Measurements from ENCODE around the gene FAM234A. TPM values are rescaled to one million over a fixed set of nuclear protein-coding genes. Genes with fewer than 3 reads are reported as not detected.
A peak's percentile ranks its signal among the peaks of the same experiment; 100 is the strongest.

The FAM234A gene
- total and polyA plus RNA-seq, 3 experiments from 2014 or later: 23.1 to 27.9 (median 26.1) TPM

GRCh38 chr16:305916-306626 lies 71.5 kb downstream of the FAM234A start:
- no peaks in the 10 kb centered on the region for H3K9me3 Mint-ChIP-seq
- Histone ChIP-seq H3K27ac (ENCODE audit: low read depth, low read length) (no peak overlapping the region), H3K36me3 (ENCODE audit: insufficient read depth, low read length) (peaks cover 8% of the 10 kb centered on the region), H3K27me3 (ENCODE audit: insufficient read depth, low read length, poor library complexity, severe bottlenecking) (no peaks in the 10 kb centered on the region), H3K4me3 (ENCODE audit: low read length) (no peak overlapping the region), H3K4me1 (ENCODE audit: insufficient read depth, low read length) (peaks cover 12% of the 10 kb centered on the region), H3K9me3 (ENCODE audit: low read length) (no peaks in the 10 kb centered on the region)
- ChIA-PET POLR2A (no interaction called here), CTCF (no interaction called here)
- H3K27me3 Mint-ChIP-seq: no peaks in the 10 kb centered on the region
- H3K4me1 Mint-ChIP-seq: peaks cover 7 to 32% (median 25%) of the 10 kb centered on the region in 3 donors
- H3K4me3 Mint-ChIP-seq: peak overlapping the region in 1 of 7 donors; percentile 27
- DNase-seq: no peak
- H3K36me3 Mint-ChIP-seq: peaks cover 0 to 72% (median 7%) of the 10 kb centered on the region in 3 donors
- H3K27ac Mint-ChIP-seq: peak overlapping the region in 3 of 8 donors; percentile 57 to 66 (median 66)

- Histone ChIP-seq H3K27ac (ENCODE audit: low read depth, low read length) (no peak overlapping the region), H3K36me3 (ENCODE audit: insufficient read depth, low read length) (peaks cover 9% of the 10 kb centered on the region), H3K9me3 (ENCODE audit: low read length) (no peaks in the 10 kb centered on the region), H3K4me1 (ENCODE audit: insufficient read depth, low read length) (peaks cover 12% of the 10 kb centered on the region), H3K4me3 (ENCODE audit: low read length) (no peak overlapping the region), H3K27me3 (ENCODE audit: insufficient read depth, low read length, poor library complexity, severe bottlenecking) (no peaks in the 10 kb centered on the region)
- no peaks in the 10 kb centered on the region for H3K27me3 Mint-ChIP-seq
- peaks cover 7 to 32% (median 25%) of the 10 kb centered on the region in 3 donors for H3K4me1 Mint-ChIP-seq
- no peaks in the 10 kb centered on the region for H3K9me3 Mint-ChIP-seq
- peaks cover 0 to 73% (median 7%) of the 10 kb centered on the region in 3 donors for H3K36me3 Mint-ChIP-seq
- H3K4me3 Mint-ChIP-seq: no peak overlapping the region
- no peak overlapping the region for H3K27ac Mint-ChIP-seq
- ChIA-PET POLR2A (interaction anchor here (0.6 kb wide), 1 partner anchor 181 kb away, joined by 3 read pairs; no protein-coding TSS in a partner anchor), CTCF (no interaction called here)
- no peak for DNase-seq
These were observed 72.3 kb downstream of the FAM234A start for GRCh38 chr16:306911-307370.

DNA sequence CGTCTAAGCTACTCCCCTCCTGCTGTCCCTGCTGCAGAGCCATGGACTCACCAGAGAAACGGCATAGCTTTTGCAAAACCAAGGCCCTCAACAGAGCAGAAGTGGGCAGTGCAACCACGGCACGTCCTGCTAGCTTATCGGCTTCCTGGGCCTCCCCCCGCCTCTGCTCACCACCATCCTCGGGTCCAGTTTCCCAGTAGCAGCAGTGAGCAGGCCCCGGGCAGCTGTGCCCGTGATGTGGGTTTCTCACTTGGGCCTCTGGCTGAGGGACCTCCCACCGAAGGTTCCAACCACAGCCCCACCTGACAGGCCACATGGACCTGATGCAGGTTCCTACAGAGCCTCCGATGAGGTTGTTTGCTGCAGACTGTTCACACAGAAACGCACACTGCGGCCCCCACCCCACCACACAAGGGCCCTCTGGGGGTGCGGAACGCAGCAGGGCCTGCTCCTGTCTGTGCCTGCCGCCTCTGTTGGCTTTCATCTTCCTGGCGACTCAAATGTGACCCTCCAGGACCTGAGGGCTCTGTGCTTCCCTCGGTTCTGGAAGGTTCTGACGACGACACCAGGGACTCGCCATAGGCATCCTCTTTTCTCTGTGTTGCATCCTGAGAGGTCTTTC lies 73.2 kb downstream of the FAM234A start:
- Histone ChIP-seq H3K27me3 (ENCODE audit: insufficient read depth, low read length, poor library complexity, severe bottlenecking) (no peaks in the 10 kb centered on the region), H3K27ac (ENCODE audit: low read depth, low read length) (no peak overlapping the region), H3K4me1 (ENCODE audit: insufficient read depth, low read length) (peaks cover 12% of the 10 kb centered on the region), H3K9me3 (ENCODE audit: low read length) (no peaks in the 10 kb centered on the region), H3K4me3 (ENCODE audit: low read length) (no peak overlapping the region), H3K36me3 (ENCODE audit: insufficient read depth, low read length) (peaks cover 9% of the 10 kb centered on the region)
- peaks cover 7 to 32% (median 29%) of the 10 kb centered on the region in 3 donors for H3K4me1 Mint-ChIP-seq
- H3K4me3 Mint-ChIP-seq: peak overlapping the region in 1 of 7 donors; percentile 13
- H3K27me3 Mint-ChIP-seq: no peaks in the 10 kb centered on the region
- ChIA-PET CTCF (no interaction called here), POLR2A (no interaction called here)
- H3K27ac Mint-ChIP-seq: peak overlapping the region in 2 of 8 donors; percentile 51 to 87
- H3K9me3 Mint-ChIP-seq: no peaks in the 10 kb centered on the region
- DNase-seq: peak in 1 of 5 donors; percentile 24
- peaks cover 0 to 73% (median 7%) of the 10 kb centered on the region in 3 donors for H3K36me3 Mint-ChIP-seq

- peak in 2 of 5 donors; percentile 35 to 55 for DNase-seq
- Mint-ChIP-seq H3K9me3 (no peaks in the 10 kb centered on the region), H3K27ac (peak overlapping the region in 6 of 8 donors; percentile 54 to 88 (median 84)), H3K36me3 (peaks cover 0 to 75% (median 4%) of the 10 kb centered on the region in 3 donors), H3K4me1 (peaks cover 7 to 36% (median 29%) of the 10 kb centered on the region in 3 donors), H3K27me3 (no peaks in the 10 kb centered on the region), H3K4me3 (peak overlapping the region in 4 of 7 donors; percentile 47 to 74 (median 55))
- CTCF ChIA-PET: no interaction called here
- POLR2A ChIA-PET: interaction anchor here (0.5 kb wide), 2 partner anchors 19 to 171 kb away, joined by 3 to 9 read pairs; partner anchors contain the start of gene NPRL3
- peaks cover 24% of the 10 kb centered on the region for H3K36me3 ChIP-seq (ENCODE audit: insufficient read depth, low read length)
- H3K27me3 ChIP-seq (ENCODE audit: insufficient read depth, low read length, poor library complexity, severe bottlenecking): no peaks in the 10 kb centered on the region
- H3K9me3 ChIP-seq (ENCODE audit: low read length): no peaks in the 10 kb centered on the region
- no peak overlapping the region for H3K4me3 ChIP-seq (ENCODE audit: low read length)
- H3K4me1 ChIP-seq (ENCODE audit: insufficient read depth, low read length): peaks cover 12% of the 10 kb centered on the region
- H3K27ac ChIP-seq (ENCODE audit: low read depth, low read length): no peak overlapping the region
These were observed 74.9 kb downstream of the FAM234A start for GRCh38 chr16:309476-309875.

- H3K27me3 ChIP-seq (ENCODE audit: insufficient read depth, low read length, poor library complexity, severe bottlenecking): no peaks in the 10 kb centered on the region
- no peak for DNase-seq
- Mint-ChIP-seq H3K36me3 (peaks cover 2 to 74% (median 4%) of the 10 kb centered on the region in 3 donors), H3K4me1 (peaks cover 24 to 47% (median 39%) of the 10 kb centered on the region in 3 donors), H3K27ac (peak overlapping the region in 2 of 8 donors; percentile 17 to 68), H3K9me3 (no peaks in the 10 kb centered on the region), H3K4me3 (no peak overlapping the region), H3K27me3 (no peaks in the 10 kb centered on the region)
- CTCF ChIA-PET: no interaction called here
- peaks cover 24% of the 10 kb centered on the region for H3K36me3 ChIP-seq (ENCODE audit: insufficient read depth, low read length)
- no peak overlapping the region for H3K27ac ChIP-seq (ENCODE audit: low read depth, low read length)
- H3K4me3 ChIP-seq (ENCODE audit: low read length): no peak overlapping the region
- H3K4me1 ChIP-seq (ENCODE audit: insufficient read depth, low read length): peaks cover 12% of the 10 kb centered on the region
- H3K9me3 ChIP-seq (ENCODE audit: low read length): no peaks in the 10 kb centered on the region
- POLR2A ChIA-PET: no interaction called here
These were observed 77.1 kb downstream of the FAM234A start for GRCh38 chr16:311725-312124.

- no peaks in the 10 kb centered on the region for H3K9me3 ChIP-seq (ENCODE audit: low read length)
- Mint-ChIP-seq H3K9me3 (no peaks in the 10 kb centered on the region), H3K27me3 (no peaks in the 10 kb centered on the region), H3K4me3 (no peak overlapping the region), H3K27ac (no peak overlapping the region), H3K4me1 (peaks cover 36 to 45% (median 36%) of the 10 kb centered on the region in 3 donors), H3K36me3 (peaks cover 2 to 74% (median 4%) of the 10 kb centered on the region in 3 donors)
- H3K27ac ChIP-seq (ENCODE audit: low read depth, low read length): no peak overlapping the region
- DNase-seq: no peak
- CTCF ChIA-PET: interaction anchor here (0.9 kb wide), 1 partner anchor 27 kb away, joined by 3 read pairs; no protein-coding TSS in a partner anchor
- peaks cover 39% of the 10 kb centered on the region for H3K36me3 ChIP-seq (ENCODE audit: insufficient read depth, low read length)
- no peak overlapping the region for H3K4me3 ChIP-seq (ENCODE audit: low read length)
- POLR2A ChIA-PET: no interaction called here
- H3K4me1 ChIP-seq (ENCODE audit: insufficient read depth, low read length): peaks cover 15% of the 10 kb centered on the region
- no peaks in the 10 kb centered on the region for H3K27me3 ChIP-seq (ENCODE audit: insufficient read depth, low read length, poor library complexity, severe bottlenecking)
These were observed 79.7 kb downstream of the FAM234A start for GRCh38 chr16:314351-314750.

DNA sequence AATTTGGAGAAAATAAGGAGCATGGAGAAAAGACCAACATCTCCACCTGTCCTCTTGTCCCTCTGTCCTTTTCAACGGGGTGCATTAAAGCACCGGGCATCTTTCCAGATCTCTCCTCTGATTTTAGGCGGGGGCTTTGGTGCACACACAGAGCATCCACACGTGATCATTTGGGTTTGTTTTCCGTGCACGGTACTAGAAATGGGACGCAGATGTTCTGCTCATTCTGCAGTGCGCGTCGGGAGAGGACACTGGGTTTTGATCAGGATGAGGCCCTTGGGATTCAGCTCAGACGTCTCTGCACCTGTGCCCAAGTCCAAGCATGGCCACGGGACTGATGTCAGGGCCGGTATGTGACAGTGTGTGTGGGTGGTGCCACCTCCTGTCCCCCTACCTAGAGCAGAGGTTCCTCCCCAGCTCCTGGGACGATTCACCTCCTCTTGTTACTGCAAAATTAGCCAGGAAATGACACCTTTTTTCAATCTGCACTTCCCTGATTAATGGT lies 80.2 kb downstream of the FAM234A start:
- ChIA-PET POLR2A (no interaction called here), CTCF (no interaction called here)
- Mint-ChIP-seq H3K4me3 (no peak overlapping the region), H3K27me3 (no peaks in the 10 kb centered on the region), H3K4me1 (peaks cover 36 to 45% (median 36%) of the 10 kb centered on the region in 3 donors), H3K36me3 (peaks cover 2 to 74% (median 4%) of the 10 kb centered on the region in 3 donors), H3K9me3 (no peaks in the 10 kb centered on the region), H3K27ac (peak overlapping the region in 6 of 8 donors; percentile 2 to 69 (median 42))
- Histone ChIP-seq H3K4me1 (ENCODE audit: insufficient read depth, low read length) (peaks cover 15% of the 10 kb centered on the region), H3K4me3 (ENCODE audit: low read length) (no peak overlapping the region), H3K27ac (ENCODE audit: low read depth, low read length) (no peak overlapping the region), H3K9me3 (ENCODE audit: low read length) (no peaks in the 10 kb centered on the region), H3K36me3 (ENCODE audit: insufficient read depth, low read length) (peaks cover 41% of the 10 kb centered on the region), H3K27me3 (ENCODE audit: insufficient read depth, low read length, poor library complexity, severe bottlenecking) (no peaks in the 10 kb centered on the region)
- no peak for DNase-seq
